HG03342 (cell line): ENCODE results near the gene KRTAP10-10.
"Not testable (repeated sequence)": the region's sequence is repeated elsewhere in the genome, so short reads cannot be mapped to it uniquely, and the experiment has no call there.

ENCODE experiments used
- ATAC-seq: cut with Tn5 transposase; IDR thresholded peaks from one replicate; pipeline ENCODE4 v1.9.1; 2021; ENCODE audit warnings: mild to moderate bottlenecking, moderate library complexity; ENCODE audit not compliant: unreplicated experiment

KRTAP10-10 gene

DNA sequence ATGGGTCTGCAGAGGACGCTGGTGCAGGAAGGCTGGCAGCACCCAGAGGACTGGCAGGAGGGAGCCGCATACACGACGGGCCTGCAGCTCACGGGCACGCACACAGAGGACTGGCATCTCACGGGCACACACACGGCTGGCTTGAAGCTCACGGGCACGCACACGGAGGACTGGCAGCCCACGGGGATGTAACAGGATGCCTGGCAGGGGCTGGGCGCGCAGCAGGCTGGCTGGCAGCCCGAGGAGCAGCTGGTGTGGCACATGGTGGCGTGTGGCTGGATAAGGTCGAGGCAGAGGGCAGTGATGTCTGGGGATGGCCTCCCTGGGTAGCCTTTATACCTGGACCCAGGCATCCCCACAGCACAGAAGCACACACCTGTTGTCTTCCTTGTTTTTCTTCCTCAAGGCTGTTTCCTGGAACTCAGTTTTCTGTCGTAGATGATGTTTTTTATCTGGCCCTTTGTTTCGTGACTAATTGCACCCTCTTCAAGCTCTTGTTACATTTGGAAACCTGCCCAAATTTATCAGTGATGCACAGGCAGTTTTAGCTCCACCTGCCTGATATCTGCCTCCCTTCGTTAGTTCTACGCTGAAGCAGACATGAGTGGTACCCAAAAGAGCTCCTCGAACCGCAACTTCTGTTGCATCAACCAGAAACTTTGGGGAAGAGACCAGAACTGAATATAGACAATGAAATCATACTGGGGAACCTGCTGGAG, 44.9 kb downstream of the KRTAP10-10 start, which contains the start of gene KRTAP12-1:
Gene KRTAP12-1 (minus strand): TSS at position 303 of the 719 bp plus-strand sequence. CDS start 40 bp downstream, at position 263.
- no peak for ATAC-seq

DNA sequence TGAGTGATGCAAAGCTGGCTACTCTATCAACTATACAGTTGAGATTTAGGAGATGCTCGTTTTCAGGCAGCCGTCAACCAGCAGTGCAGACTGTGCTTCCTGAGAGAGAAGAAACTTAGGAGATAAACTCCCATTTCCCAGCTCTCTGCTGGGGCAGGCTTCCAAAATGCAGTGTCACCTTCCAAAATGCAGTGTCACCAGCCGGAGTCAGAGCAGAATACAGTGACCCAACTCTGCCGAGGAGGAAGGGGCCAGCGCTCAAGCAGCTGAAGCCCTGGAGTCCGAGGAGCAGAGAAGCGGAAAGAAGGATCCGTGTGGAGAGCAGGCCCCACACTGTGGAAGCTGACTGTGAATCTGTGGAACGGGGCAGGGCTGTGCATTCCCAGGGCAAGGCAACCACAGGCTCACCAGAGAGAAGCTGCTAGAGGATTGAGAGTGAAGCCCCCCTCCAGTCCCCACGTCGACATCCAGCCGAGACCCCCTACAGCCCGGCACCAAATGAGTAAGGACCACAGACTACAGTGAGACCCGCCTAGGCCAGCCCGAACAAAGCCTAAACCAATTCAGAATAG, 45.5 kb downstream of the KRTAP10-10 start:
- ATAC-seq: no peak

DNA sequence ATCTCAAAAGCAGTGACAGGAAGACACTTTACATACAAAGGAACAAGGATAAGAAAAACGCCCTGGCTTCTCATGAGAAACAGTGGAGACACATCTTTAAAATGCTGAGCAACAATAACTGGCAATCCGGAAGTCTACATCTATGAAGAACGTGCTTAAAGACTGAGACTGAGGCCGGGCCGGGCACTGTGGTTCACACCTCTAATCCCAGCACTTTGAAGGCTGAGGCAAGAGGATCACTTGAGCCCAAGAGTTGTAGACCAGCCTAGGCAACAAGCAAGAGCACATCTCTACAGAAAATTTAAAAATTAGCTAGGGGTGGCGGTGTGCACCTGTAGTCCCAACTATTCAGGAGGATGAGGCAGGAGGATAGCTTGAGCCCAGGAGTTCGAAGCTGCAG, 46.9 kb downstream of the KRTAP10-10 start:
- no peak for ATAC-seq

DNA sequence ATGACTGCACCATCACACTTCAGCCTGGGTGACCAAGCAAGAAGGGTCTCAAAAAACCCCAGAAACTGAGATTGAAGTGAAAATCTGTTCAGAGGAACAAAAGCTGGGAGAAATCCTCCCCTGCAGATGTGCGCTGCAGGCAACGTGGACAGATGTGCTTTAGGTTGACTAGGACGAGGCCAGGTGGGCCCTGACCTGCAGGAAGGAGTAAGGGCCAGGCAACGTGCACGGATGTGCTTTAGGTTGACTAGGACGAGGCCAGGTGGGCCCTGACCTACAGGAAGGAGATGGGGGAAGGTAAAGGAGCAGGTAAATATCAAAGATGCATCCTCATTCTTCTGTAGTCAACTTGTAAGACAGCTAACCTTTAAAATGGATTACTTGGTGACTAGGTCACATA, 47.3 kb downstream of the KRTAP10-10 start:
- ATAC-seq: no peak

DNA sequence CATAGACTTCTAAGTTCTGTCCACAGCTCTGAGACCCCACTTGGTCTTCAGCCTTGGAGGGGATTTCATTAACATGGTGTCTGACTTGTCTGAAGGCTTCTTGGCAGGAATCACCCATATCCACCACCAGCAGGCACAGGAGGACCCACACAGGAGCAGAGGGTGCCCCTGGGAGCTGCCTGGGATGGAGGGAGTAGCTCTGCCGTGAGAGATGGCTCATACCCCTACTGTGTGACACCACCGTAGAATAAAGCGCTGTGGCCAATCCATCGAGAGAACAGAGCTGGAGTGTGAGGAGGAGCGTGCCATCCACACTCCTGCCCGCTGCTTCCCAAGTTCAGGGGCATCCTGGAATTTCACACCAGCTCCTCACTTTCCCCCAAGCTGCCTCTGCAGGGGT, 47.9 kb downstream of the KRTAP10-10 start:
- ATAC-seq: not testable (repeated sequence)

DNA sequence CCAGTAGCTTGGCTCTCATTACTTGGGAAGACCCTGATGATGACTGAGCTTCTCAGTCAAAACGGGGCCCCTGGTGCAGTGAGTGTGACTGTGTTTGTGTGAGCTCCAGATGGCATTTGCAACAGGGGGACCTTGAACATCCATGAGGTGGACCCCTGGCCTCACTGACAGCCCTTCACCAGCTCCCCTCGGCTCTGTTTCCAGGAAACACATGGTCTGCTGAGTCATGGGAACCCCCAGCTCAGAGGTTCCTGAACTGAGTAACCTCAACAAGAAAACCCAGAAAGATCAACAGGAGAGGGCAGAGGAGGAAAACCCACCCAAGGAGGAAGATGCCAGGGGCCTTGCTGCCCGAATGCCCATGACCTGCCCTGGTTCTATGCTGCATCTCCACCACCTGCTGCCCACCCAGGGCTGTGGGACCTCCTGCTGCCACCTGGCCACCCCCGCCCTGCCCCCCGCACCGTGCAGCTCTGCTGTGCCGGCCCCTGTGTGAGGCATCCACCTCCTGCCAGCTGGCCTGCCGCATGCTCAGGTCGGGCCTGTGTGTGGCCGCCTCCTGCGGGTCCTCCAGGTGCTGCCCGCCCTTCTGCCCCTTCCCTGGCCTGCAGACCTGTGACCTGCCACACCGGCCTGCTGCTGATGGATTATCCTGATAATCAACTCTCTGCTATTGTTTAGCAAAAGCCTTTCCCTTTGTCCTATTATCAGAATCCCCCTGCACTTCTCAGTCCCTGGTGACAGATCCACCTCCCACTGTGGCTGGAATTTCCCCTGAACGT, 49.0 kb downstream of the KRTAP10-10 start:
- no peak for ATAC-seq

DNA sequence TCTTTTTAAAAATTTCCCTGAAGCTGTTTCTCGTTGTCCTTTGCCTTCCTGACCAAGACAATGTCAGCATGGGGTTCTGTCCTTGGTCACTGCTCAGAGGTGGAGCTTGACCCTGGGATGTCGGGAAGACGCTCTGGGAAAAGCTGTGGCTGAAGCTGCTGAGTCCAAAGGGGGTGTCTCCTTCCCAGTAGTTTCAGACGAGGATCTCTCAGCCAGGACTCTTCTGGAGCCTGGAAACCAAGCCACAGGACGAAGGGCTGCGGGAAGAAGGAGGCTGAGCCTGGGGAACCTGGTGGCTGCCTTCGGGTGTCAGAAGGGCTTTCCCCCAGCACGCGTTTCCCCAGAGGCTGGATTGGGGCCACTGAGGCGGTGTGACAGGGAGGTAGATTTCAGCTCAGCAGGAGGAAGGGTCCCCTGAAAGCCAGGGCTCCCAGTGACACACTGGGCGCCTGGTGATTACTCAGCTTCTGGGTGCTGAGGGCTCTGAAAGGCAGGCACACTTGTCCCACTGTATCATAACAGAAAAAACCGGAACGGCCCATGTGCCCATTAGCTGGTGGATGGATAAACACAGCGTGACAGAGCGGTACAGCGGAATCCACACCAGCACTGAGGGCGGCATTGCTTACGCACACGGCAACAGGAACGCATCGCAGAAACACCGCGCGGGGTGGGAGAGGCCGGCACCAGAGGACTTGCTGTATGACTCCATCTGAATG, 49.8 kb downstream of the KRTAP10-10 start:
- no peak for ATAC-seq

DNA sequence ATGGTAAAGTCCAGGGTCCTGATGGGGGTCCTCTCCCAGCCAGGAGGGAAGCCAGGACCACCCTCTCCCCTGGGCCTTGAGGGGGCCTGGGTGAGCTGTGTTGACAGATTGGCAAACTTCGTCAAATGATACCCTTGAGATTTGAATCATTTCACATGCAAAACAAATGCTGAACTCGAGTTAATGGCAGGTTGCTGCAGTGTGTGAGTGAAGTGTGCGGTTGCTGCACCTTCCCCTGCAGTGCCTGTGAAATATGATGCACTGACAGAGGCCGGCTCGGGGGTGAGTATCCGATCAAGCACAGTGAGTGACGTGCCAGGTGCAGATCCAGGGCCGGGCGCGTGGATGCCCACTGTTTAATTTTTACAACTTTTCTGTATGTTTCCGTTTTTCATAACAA, 50.5 kb downstream of the KRTAP10-10 start:
- ATAC-seq: no peak
